Suprapubic skin (tissue), 4 donors: Measurements from ENCODE around the gene MZF1. TPM values are rescaled to one million over a fixed set of nuclear protein-coding genes. Genes with fewer than 3 reads are reported as not detected.

Experiments used
- DNase-seq, 2 donors: peaks; one replicate each; pipeline ENCODE4 v3.0.0-alpha.2; 2019; ENCODE audit warnings: low spot score in 2 of 2
- H3K27ac ChIP-seq: fragments of 200-600 bp; sonication (generic); one replicate; pipeline ENCODE4 v1.5.1; 2019
- H3K27me3 ChIP-seq: fragments of 200-600 bp; sonication (generic); one replicate; pipeline ENCODE4 v1.5.1; 2019
- H3K36me3 ChIP-seq: fragments of 200-600 bp; sonication (generic); one replicate; pipeline ENCODE4 v1.5.1; 2019
- H3K4me1 ChIP-seq: fragments of 200-600 bp; sonication (generic); one replicate; pipeline ENCODE4 v1.5.1; 2019
- H3K4me3 ChIP-seq: fragments of 200-600 bp; sonication (generic); one replicate; pipeline ENCODE4 v1.5.1; 2019; ENCODE audit warnings: mild to moderate bottlenecking
- H3K9me3 ChIP-seq: fragments of 200-600 bp; sonication (generic); one replicate; pipeline ENCODE4 v1.5.1; 2019
- EP300 ChIP-seq: sonication (generic); formaldehyde crosslinking; IDR thresholded peaks from one replicate; pipeline ENCODE4 v1.6.1; 2017; ENCODE audit warnings: antibody characterized with exemption
- POLR2A ChIP-seq, 2 donors: fragments of 450-650 bp; IDR thresholded peaks; one replicate each; pipeline ENCODE4 v1.6.1; 2017; ENCODE audit warnings: antibody characterized with exemption in 2 of 2, mild to moderate bottlenecking in 2 of 2, moderate library complexity in 2 of 2
- POLR2AphosphoS5 ChIP-seq, 3 donors: sonication (generic); formaldehyde crosslinking; IDR thresholded peaks; one replicate each; pipeline ENCODE4 v1.6.1; 2017; ENCODE audit warnings: antibody characterized with exemption in 3 of 3
- WGBS: methylation state at CpG from one replicate; pipeline ENCODE4 v1.1.5; 2018; 5-methylcytosine and 5-hydroxymethylcytosine counted together
- total RNA-seq, 4 donors: library from RNA; depleted of rRNA; stranded (reverse); fragments of >200 nt; gene quantifications; one replicate each; pipeline ENCODE4 v1.1.0, GENCODE V29; 2016
- TF ChIP-seq, protein P1 (sequence below), 2 donors: fragments of 200-600 bp in 1 of 2; fragments of 450-650 bp in 1 of 2; sonication (generic) in 1 of 2; IDR thresholded peaks; one replicate each; pipeline ENCODE4 v1.5.1; 2016 to 2019; ENCODE audit warnings: antibody characterized with exemption in 2 of 2, mild to moderate bottlenecking in 1 of 2, moderate library complexity in 1 of 2

MZF1 gene
- total RNA-seq, 4 donors from 2014 or later: 29.0 to 53.2 (median 37.5) TPM

DNA sequence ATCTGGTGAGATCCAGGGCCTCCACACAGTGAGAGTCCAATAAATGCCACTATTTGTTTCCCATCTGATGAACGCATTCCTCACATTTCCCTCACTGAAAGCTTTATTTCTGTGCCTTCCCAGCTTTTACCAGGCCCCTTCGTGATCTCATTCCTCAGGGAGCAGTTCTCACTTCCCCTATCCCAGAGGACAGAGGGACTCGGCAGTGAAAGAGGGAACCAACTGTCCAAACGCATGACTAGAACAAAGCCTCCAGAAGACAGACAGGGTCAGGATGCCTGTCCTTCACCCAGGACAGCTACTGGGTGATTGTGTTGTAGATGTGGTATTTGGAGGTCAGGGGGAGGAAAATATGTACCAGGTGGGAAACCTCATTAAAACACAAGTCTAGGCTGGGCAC is 51.5 kb downstream of the MZF1 start:
- no peaks in the 10 kb centered on the region for H3K9me3 ChIP-seq
- no peak for DNase-seq
- peaks cover 7% of the 10 kb centered on the region for H3K36me3 ChIP-seq
- 66% methylated on average over 4 of the region's 4 CpGs for WGBS
- no peaks in the 10 kb centered on the region for H3K27me3 ChIP-seq
- TF ChIP-seq, protein P1, sequence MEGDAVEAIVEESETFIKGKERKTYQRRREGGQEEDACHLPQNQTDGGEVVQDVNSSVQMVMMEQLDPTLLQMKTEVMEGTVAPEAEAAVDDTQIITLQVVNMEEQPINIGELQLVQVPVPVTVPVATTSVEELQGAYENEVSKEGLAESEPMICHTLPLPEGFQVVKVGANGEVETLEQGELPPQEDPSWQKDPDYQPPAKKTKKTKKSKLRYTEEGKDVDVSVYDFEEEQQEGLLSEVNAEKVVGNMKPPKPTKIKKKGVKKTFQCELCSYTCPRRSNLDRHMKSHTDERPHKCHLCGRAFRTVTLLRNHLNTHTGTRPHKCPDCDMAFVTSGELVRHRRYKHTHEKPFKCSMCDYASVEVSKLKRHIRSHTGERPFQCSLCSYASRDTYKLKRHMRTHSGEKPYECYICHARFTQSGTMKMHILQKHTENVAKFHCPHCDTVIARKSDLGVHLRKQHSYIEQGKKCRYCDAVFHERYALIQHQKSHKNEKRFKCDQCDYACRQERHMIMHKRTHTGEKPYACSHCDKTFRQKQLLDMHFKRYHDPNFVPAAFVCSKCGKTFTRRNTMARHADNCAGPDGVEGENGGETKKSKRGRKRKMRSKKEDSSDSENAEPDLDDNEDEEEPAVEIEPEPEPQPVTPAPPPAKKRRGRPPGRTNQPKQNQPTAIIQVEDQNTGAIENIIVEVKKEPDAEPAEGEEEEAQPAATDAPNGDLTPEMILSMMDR (IDR thresholded peaks at IDR 0.05): no peak
- TF ChIP-seq EP300 (no peak), POLR2A (IDR thresholded peaks at IDR 0.05) (no peak), POLR2AphosphoS5 (IDR thresholded peaks at IDR 0.05) (no peak)
- no peak overlapping the region for H3K4me3 ChIP-seq
- peaks cover 33% of the 10 kb centered on the region for H3K4me1 ChIP-seq
- H3K27ac ChIP-seq: no peak overlapping the region

DNA sequence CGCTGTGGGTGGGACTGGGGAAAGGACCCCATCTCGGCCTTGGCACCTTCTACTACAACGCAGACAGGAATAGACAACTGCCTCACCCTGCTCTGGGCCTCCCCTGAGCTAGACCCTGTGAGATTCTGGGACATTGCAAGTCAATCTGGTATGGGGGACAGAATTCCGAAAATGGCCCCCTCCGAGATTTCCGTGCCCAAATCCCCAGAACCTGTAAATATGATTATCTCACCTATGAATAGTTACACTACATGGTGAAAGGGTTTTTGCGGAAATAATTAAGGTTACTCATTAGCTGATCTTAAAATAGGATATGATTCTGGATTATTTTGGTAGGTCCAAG is 52.9 kb downstream of the MZF1 start:
- peak overlapping the region; percentile 80 for H3K4me3 ChIP-seq
- TF ChIP-seq EP300 (no peak), POLR2A (IDR thresholded peaks at IDR 0.05) (no peak), POLR2AphosphoS5 (IDR thresholded peaks at IDR 0.05) (no peak)
- TF ChIP-seq, protein P1 (IDR thresholded peaks at IDR 0.05): no peak
- peaks cover 20% of the 10 kb centered on the region for H3K36me3 ChIP-seq
- H3K27ac ChIP-seq: peak overlapping the region; percentile 97
- no peaks in the 10 kb centered on the region for H3K27me3 ChIP-seq
- DNase-seq: no peak
- WGBS: 16% methylated on average over 4 of the region's 7 CpGs
- no peaks in the 10 kb centered on the region for H3K9me3 ChIP-seq
- peaks cover 46% of the 10 kb centered on the region for H3K4me1 ChIP-seq

DNA sequence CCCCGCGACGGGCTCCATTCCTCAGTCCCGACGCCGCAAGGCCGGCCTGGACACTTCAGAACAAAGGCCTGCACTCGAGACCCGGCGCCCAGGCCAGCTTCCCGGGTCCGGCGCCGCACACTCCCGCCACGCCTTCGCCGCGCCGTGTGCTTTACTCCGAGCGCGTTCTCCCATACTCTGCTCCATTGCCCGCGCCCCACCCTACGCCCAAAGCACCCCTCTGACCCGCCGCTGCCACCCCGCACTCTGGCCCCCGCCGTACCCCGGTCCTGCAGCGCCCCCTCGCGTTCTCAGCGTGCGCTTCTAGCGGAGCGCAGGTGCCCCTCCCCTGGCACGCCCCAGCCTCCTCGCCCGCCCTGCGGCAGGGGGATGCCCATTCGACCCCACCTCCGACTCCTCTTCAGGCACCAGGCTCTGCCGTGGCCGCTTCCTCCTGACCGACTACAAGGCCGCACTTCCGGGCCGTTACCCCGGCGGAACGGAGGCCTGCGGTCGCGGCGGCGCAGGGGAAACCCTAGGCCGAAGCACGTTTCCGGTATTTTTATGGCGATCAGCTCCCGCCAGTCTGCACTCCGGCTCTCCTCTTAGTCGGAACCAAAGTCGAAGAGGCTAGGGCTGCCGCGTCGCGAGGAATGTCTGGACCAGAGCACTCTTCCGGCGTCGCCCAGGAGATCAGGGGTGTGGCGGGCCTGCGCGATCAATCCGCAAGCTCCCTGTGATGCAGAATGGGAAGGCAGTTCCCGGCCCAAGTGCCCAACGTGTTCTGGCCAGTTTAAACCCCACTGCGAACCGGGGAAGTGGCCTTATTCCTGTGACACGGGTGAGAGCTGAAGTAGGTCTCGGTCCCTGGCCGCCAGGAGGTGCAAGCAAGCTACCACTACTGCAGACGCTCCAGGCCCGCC is 53.5 kb downstream of the MZF1 start, which contains the start of gene ZBTB45:
TSS of gene ZBTB45 (minus strand) at position 456 of the 902 bp plus-strand sequence. CDS start 2,137 bp downstream, outside the sequence.
- peak; percentile 94 to 96 for DNase-seq

DNA sequence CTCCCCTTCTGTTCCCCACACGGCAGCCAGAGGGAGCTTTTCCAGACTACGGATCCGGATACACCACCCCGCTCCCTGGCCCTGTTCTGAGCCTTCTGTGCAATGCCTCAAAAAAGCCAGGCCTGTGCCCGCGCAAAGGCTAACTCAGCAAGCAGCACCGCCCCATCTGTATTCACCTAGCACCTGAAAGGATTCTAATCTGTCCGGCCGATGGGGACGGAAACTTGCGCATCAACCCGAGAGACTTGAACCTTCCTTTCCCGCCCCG is 54.1 kb downstream of the MZF1 start:
- peaks cover 20% of the 10 kb centered on the region for H3K36me3 ChIP-seq
- TF ChIP-seq, protein P1 (IDR thresholded peaks at IDR 0.05): no peak
- TF ChIP-seq POLR2AphosphoS5 (IDR thresholded peaks at IDR 0.05) (no peak), POLR2A (IDR thresholded peaks at IDR 0.05) (no peak), EP300 (no peak)
- no peaks in the 10 kb centered on the region for H3K27me3 ChIP-seq
- 1% methylated on average over 10 of the region's 14 CpGs for WGBS
- peak in 1 of 2 donors; percentile 80 for DNase-seq
- peaks cover 58% of the 10 kb centered on the region for H3K4me1 ChIP-seq
- peak overlapping the region; percentile 97 for H3K27ac ChIP-seq
- peak overlapping the region; percentile 80 for H3K4me3 ChIP-seq
- H3K9me3 ChIP-seq: no peaks in the 10 kb centered on the region

More for the DNA sequence above, 53.5 kb downstream of the MZF1 start, which contains the start of gene ZBTB45:
- WGBS: 0% methylated on average over 10 of the region's 87 CpGs
- Histone ChIP-seq H3K4me1 (peaks cover 52% of the 10 kb centered on the region), H3K27me3 (no peaks in the 10 kb centered on the region), H3K9me3 (no peaks in the 10 kb centered on the region), H3K27ac (peak within 1 kb of the TSS; percentile 97), H3K4me3 (peak within 1 kb of the TSS; percentile 80), H3K36me3 (peaks cover 20% of the 10 kb centered on the region)
- TF ChIP-seq POLR2AphosphoS5 (IDR thresholded peaks at IDR 0.05) (peak; percentile 18 to 93 (median 93)), EP300 (no peak), POLR2A (IDR thresholded peaks at IDR 0.05) (peak in 1 of 2 donors; percentile 49)
- TF ChIP-seq, protein P1 (IDR thresholded peaks at IDR 0.05): peak; percentile 62 to 71

DNA sequence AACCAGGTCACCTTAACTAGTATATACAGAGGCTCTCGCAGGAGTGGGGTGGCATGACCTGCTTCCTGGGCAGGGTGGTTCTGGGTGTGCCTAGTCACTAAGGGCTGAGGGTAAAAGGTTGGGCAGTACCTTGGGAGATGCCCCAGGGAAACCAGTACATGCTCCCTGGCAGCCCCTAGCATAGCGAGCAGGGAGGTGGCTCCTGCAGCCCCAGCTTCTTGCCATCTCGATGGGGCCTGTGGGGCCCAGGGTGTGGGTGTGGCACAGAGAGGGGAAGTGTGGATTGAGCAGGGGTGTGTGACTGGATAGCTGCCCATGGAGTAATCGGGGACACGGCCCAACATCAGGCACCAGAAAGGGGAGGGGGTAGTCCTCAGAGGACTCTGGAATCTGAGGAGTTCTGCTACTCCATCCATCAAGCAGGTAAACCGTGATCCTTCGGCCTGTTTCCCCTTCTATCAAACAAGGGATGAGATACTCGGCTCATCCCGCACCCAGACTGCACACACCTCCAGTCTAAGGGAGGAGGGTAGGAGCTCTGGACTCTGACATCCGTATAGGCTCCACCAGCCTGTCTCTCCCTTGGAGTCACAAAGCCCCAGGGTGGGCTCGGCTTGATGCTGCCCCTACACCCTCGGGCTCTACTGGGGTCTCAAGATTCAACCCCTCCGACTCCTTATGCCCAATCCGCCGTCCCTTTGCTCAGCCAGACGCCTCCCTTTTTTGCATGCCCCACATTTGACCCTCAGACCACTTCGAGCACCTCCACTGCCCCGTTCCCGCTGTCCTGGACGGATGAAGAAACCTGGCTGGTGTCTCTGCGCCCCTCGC is 54.7 kb downstream of the MZF1 start:
- no peak for TF ChIP-seq EP300
- TF ChIP-seq, protein P1 (IDR thresholded peaks at IDR 0.05): peak; percentile 33 to 62
- DNase-seq: no peak

More for the DNA sequence above, 54.7 kb downstream of the MZF1 start:
- peaks cover 20% of the 10 kb centered on the region for H3K36me3 ChIP-seq
- H3K27ac ChIP-seq: peak overlapping the region; percentile 97
- 2% methylated on average over 17 of the region's 22 CpGs for WGBS
- peaks cover 62% of the 10 kb centered on the region for H3K4me1 ChIP-seq
- no peaks in the 10 kb centered on the region for H3K9me3 ChIP-seq
- H3K4me3 ChIP-seq: peak overlapping the region; percentile 80
- no peaks in the 10 kb centered on the region for H3K27me3 ChIP-seq
